D341Med (cell line): ENCODE data around the gene TNFSF9.
"Not testable (repeated sequence)": the region's sequence is repeated elsewhere in the genome, so short reads cannot be mapped to it uniquely, and the experiment has no call there.

Experiments
- DNase-seq: peaks from one replicate; pipeline ENCODE4 v3.0.0; 2012; ENCODE audit warnings: low spot score

TNFSF9 gene

DNA sequence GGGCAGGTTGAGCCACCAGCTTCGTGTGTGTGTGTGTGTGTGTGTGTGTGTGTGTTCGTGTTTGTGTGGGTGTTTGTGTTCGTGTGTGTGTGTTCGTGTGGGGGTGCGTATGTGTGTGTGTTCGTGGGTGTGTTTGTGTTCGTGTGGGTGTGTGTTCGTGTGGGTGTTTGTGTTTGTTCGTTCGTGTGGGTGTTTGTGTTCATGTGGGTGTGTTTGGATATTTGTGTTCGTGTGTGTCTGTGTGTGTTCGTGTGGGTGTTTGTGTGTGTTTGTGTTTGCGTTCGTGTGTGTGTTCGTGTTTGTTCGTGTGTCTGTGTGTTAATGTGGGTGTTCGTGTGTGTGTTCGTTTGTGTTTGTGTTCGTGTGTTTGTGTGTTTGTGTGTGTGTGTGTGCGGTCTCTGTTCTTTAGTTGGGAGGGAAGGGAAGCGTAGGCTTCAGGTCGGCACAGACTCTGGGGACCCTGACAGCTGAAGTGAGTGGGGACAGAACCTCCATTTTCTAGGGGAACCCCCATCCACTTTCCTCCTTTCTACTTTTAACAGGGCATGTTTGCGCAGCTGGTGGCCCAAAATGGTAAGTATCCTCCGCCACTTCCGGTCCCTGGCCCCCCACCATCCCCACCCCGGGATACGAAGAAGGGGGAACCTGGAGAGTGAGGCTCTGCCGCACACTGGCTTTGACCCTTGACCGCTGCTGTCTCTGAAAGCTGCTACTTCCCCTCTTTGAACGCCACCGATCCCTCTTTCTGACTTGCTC lies 1.6 kb downstream of the TNFSF9 start:
- DNase-seq: peak; percentile 41

DNA sequence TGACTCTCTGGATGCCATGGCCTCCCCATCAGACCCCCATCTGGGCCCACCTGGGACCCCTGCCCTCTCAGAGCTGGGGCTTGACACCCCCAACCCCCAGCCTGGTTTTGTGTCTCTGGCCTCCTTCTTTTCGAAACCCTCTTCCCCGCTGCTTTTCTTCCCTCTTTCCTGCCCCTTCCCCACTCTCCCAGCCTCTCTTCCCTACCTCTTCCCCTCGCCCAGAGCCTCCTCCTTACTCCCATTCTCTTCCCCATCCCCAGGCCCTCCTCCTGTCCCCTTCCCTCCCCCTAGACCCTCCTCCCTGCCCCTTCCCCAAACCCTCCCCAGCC lies 2.1 kb downstream of the TNFSF9 start:
- peak; percentile 38 for DNase-seq

DNA sequence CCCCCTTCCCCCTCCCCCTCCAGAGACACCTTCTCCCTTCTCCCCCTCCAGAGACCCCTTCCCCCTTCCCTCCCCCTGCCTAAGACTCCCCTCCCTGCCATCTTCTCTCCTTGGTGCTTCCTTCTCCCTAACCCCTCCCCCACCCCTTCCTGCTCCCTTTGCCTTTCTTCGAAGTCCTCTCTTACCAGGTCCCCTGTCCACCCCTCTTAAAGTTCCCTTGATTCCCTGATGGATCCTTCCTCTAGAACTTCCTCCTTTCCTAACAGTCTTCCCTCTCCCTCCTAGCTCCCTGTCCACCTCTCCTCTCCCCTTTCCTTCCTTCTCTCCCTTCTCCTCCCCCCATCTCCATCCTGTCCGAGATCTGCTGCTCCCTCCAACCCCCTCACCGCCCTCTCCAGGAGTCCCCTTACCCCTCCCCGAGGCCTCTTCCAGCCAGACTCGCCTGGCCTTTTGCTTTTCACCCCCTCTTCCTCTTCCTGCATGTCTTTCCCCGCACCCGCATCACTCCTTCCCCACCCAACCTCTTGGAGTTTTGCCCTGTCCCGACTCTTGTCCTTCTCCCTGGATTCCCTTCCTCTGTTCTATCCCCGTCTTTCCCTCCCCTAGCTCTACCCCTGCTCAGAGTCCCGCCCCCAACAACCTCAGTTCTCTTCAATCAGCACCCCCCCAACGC lies 3.1 kb downstream of the TNFSF9 start:
- no peak for DNase-seq

DNA sequence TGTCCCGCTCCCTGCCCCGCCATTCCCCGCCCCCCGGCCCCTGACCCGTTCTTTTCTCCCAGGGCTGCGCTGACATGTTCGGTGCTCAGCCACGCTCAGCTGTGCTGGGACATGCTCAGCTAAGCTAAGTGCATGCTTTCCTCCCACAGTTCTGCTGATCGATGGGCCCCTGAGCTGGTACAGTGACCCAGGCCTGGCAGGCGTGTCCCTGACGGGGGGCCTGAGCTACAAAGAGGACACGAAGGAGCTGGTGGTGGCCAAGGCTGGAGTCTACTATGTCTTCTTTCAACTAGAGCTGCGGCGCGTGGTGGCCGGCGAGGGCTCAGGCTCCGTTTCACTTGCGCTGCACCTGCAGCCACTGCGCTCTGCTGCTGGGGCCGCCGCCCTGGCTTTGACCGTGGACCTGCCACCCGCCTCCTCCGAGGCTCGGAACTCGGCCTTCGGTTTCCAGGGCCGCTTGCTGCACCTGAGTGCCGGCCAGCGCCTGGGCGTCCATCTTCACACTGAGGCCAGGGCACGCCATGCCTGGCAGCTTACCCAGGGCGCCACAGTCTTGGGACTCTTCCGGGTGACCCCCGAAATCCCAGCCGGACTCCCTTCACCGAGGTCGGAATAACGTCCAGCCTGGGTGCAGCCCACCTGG lies 3.7 kb downstream of the TNFSF9 start:
- DNase-seq: no peak

DNA sequence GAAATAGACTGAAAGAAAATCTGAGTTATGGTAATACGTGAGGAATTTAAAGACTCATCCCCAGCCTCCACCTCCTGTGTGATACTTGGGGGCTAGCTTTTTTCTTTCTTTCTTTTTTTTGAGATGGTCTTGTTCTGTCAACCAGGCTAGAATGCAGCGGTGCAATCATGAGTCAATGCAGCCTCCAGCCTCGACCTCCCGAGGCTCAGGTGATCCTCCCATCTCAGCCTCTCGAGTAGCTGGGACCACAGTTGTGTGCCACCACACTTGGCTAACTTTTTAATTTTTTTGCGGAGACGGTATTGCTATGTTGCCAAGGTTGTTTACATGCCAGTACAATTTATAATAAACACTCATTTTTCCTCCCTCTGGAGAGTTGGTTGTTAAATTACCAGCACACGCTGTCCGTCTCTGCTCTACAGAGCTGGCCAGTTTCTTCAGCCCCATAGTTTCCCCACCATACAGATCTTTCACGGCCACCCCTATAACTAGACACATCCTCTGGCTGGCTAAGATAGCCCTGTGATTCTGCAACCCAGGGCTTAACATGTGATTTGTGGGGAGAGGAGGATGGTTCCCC lies 4.8 kb downstream of the TNFSF9 start:
- DNase-seq: no peak

DNA sequence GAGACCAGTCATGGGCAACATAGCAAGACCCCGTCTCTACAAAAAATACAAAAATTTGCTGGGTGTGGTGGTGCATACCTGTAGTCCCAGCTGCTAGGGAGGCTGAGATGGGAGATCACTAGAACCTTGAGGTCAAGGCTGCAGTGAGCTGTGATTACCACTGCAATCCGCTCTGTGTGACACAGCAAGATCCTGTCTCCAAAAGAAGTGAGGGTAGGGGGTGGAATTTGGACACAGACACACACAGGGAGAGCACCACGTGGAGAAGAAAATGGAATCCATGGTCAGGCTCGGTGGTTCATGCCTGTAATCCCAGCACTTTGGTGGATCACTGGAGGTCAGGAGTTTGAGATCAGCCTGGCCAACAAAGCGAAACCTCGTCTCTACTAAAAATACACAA lies 8.7 kb downstream of the TNFSF9 start:
- DNase-seq: no peak

DNA sequence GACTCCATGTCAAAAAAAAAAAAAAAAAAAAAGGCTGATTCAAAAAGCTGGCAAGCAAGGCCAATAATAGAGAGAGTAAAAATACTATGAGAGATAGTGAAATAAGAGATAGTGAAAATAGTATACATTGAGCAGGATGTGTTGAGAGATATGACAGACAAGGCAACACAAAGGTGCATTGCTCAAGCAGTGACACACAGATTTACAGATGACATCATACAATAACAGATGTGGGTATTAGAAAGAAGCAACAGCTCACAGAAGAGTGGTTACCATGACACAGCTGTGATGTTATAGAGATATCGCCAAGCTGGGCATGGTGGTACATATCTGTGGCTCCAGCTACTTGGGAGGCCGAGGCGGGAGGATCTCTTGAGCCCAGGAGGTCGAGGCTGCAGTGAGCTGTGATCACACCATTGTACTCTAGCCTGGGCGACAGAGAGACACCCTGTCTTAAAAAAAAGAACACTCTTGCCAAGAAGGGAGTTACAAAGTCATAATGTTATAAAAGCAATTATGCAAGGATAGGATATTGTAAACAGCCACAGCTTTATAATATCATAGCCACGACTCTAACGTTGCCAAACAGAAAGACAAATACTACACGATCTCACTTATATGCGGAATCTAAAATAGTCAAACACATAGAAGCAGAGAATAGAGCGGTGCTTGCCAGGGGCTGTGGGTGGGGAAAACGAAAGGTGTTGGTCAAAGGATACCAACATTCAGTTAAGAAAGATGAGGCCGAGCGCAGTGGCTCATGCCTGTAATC lies 10.3 kb downstream of the TNFSF9 start:
- DNase-seq: no peak

DNA sequence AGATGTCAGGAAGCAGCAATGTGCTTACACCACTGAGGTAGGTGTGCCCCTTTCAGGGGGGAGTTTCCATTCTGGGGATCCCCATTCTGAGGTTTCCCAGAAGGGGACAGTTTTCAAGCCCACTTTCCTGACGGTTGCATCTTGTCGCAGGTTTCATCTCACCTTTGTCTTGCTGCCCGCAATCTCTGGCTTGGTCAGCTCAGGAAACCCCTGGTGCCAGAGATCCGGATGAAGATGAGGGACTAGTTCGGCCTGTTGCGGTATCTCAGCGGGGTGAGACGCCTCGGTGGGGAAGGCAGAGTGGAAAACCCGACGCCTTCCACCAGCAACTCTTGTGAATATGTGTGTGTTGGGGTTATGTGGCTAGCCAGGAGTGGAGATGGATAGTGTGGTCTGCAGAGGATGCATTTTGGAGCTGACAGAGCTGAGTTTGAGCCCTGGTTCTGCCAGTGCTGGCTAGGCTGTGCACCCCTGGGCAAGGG lies 13.1 kb downstream of the TNFSF9 start:
- no peak for DNase-seq

DNA sequence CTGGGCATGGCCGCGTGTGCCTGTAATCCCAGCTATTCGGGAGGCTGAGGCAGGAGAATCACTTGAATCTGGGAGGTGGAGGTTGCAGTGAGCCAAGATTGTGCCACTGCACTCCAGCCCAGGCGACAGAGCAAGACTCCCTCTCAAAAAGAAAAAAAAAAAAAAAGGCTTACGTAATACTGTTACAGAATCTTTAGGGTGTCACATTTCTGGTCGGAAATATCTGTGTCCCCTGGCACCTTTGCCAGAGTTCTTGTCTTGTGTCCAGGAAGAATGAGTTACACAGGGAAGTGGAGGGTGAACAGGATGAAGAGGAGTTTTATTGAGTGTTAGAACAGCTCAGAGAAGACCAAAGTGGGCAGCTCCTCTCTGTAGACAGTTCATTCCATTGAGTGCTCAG lies 19.9 kb downstream of the TNFSF9 start:
- DNase-seq: not testable (repeated sequence)

DNA sequence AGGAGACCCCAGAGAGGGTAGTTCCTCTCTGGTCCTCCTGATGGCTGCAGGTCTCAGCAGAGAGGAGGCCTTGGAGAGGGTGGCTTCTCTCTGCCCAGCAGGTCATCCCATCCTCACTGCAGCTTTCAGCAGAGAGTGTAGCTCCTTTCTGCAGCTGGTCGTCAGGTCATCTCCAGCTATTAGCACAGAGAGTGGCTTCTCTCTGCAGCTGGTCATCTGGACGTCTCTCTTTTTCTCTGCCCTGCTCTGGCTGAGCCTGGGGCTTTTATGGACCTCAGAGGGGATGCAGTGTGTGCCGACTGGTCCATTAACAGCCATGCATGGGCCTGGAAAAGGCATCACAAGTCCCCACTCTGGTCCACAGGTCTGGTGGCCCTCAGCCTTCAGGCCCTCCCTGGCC lies 20.3 kb downstream of the TNFSF9 start:
- no peak for DNase-seq

DNA sequence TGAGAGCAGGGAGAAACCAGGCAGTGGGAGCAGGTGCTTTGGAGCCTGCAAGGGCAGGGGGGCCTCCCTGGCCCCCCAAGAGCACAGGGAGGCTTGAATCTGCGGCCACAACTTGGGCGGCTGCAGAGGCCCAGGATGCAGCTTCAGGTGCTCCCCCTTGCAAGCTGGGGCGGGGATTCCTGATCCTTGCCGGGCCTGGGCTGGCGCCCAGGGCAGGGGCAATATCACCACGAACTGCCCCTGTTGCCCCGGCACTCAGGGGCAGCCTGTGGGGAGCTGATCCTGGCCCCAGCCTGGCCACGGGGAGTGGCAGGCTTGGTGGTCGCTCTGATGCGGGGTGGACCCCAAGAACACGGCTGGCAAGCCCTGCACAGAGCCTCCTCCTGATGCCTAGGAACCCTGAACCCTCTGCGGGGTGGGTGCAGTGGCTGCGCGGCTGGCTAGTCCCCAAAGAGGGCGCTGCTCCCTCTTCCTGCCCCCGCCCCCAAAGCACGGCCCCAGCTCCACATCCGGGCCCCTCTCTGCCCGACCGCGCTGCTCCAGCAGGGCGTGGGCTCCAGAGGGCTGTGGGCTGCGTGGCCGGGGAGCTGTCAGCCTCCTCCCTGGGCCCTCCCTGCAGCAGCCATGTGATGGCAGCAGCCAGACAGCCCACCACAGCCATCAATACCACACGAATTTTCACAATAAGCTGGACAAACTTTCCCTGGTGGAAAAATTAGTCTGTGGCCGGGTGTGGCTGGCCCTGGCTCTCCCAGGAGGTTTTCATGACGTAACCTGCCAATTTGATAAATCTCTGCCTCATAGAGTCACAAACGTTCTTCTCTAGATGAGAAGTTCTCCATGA lies 21.0 kb downstream of the TNFSF9 start:
- DNase-seq: no peak

DNA sequence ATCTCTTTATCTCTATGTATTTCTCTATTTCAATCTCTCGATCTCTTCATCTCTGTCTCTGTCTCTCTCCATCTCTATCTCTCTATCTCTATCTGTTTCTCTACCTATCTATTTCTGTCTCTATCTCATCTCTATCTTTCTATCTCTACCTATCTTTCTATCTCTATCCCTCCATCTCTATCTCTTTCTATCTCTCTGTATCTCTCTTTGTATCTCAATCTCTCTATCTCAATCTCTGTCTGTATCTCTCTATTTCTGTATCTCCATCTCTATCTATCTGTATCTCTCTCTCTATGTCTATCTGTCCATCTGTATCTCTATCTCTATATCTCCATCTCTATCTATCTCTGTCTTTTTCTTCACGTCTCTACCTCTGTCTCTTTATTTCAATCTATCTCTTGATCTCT lies 25.2 kb downstream of the TNFSF9 start:
- no peak for DNase-seq

DNA sequence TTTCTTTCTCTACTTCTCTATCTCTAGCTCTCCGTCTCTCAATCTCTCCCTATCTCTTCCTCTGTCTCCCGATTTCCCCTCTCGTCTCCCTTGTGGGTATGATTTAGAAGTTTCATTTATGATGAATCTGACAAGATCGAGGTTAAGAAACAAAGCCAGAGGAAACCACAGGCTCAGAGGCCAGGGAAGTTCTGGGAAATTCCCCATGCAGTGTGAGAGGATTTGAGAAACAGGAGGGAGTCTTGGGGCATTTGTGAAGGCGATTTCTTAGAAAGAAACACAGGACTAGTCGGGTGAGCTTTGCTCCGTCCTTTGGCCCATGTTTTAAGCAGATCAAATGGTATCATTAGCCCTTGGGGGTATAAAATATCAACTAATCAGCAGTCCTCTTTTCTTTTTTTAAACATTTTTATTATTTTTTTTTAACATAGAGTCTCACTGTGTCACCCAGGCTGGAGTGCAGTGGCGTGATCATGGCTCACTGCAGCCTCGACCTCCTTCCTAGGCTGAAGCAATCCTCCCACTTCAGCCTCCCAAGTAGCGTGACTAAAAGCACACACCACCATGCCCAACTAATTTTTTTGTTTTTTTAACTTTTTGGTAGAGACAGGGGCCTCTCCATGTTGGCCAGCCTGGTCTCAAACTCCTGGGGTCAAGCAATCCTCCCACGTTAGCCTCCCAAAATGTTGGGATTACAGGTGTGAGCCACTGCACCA lies 25.8 kb downstream of the TNFSF9 start:
- DNase-seq: no peak

DNA sequence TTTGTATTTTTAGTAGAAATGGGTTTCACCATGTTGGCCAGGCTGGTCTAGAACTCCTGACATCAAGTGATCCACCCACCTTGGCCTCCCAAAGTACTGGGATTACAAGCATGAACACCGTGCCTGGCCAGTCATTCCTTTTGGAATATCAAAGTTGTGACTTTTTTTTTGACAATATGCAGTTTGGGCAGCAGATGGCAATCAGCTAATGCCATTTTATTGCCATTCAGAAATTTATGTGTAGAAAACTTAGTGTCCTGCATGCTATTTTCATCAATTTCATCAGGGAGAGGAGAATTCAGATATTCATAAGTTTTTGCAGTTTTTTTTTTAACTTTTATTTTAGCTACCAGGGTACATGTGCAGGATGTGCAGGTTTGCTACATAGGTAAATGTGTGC lies 31.6 kb downstream of the TNFSF9 start:
- not testable (repeated sequence) for DNase-seq

DNA sequence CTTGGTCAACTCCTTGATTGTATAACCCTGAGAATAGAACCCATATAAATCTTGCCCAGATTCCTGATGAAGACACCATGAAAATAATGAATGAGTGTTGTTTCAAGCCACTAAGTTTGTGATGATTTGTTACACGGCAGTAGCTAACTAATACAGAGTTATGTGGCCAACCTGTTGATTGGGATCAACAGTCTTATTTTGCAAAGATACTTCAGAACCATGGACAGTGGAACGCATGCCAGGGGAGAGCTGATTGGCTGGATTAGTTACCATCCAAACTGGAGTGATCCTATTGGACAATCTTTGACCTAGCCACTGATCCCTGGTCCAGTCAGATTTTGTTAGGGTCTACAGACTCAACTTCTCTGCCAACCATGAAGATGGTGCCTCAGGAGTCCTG lies 33.6 kb downstream of the TNFSF9 start:
- no peak for DNase-seq

DNA sequence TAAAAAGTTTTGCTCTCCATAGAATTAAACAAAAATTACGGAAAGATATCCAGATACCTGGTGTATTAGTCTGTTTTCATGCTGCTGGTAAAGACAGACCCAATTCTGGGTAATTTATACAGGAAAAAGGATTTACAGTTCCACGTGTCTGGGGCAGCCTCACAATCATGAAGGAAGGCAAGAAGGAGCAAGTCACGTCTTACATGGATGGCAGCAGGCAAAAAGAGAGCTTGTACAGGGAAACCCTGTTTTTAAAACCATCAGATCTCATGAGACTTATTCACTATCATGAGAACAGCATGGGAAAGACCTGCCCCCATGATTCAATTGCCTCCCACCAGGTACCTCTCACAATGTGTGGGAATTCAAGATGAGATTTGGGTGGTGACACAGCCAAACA lies 35.9 kb downstream of the TNFSF9 start:
- not testable (repeated sequence) for DNase-seq

DNA sequence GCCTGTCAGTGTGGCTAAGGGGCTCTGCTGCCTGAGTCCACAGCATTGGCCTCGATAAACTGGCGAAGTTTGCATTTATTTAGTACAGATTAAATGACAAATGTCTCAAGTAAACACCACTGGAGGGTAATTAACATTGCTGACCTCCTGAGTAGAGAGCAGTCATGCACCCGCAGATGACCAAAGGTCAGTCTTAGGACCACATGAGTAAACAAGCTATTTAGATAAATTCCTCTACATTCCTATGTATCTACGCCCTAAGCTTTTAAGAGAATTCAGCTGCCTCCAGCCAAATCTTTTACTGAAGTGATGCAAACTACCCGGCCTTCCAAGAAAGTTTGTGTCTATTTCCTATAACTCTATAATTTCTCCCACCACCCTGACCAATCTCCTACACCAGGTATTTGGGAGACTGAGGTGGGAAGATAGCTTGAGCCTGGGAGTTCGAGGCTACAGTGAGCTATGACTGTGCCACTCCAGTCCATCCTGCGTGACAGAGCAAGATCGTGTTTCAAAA lies 37.2 kb downstream of the TNFSF9 start:
- DNase-seq: no peak

DNA sequence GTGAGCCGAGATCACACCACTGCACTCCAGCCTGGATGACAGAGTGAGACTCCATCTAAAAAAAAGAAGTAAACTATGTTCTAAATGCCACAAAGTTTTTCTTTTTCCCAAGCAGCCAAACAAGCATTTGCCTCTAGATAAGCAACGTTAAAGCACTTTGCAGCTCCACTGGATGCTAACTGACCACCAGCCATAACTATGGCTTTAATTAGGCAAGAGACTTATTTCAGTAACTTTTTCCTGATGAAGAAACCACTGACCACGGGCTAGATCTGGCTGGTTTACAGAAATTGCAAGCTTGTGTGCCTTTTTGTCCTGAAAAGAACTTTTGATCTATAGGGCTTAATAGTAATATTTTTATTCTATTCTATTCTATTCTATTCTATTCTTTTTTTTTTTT lies 38.0 kb downstream of the TNFSF9 start:
- no peak for DNase-seq

DNA sequence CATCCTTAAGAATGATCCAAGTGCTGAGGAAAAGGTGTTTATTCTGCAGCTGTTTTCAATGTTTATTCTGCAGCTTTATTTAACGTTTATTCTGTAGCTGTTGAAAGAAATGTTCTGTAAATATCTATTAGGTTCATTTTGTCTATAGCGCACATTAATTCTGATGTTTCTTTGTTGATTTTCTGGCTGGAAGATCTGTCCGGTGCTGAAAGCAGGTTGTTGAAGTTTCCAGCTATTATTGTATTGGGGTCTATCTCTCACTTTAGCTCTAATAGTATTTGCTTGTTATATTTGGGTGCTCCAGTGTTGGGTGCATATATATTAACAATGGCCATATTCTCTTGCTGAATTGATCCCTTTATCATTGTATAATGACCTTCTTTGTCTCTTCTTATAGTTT lies 39.9 kb downstream of the TNFSF9 start:
- no peak for DNase-seq

DNA sequence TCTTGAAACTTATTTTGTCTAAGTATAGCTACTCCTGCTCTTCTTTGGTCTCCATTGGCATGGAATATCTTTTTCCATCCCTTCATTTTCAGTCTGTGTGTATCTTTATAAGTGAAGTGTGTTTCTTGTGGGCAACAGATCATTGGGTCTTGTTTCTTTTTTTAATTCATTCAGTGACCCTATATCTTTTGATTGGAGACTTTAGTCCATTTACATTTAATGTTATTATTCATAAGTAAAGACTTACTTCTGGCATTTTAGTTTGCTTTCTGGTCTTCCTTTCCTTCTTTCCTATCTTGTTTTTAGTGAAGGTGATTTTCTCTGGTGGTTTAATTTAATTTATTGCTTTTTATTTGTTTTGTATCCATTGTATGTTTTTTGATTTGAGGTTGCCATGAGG lies 40.3 kb downstream of the TNFSF9 start:
- no peak for DNase-seq
